HepG2 (cell line): Measurements from ENCODE around the gene KRTAP10-11. TPM values are rescaled to one million over a fixed set of nuclear protein-coding genes. Genes with fewer than 3 reads are reported as not detected.
"Not testable (repeated sequence)": the region's sequence is repeated elsewhere in the genome, so short reads cannot be mapped to it uniquely, and the experiment has no call there.

Source experiments
- ATAC-seq: fragments of 200-7000 bp; cut with Tn5 transposase; 3 replicates; pipeline ENCODE4 v1.9.1; 2020; ENCODE audit warnings: mild to moderate bottlenecking, moderate library complexity
- BruUV-seq: library from RNA; stranded (reverse); fragments of 400-500 nt; replicated peaks from 2 replicates; lab custom pipeline; 2021; lab: Mats Ljungman, UMichigan
- CTCF ChIA-PET: fragments of 300-600 bp; formaldehyde crosslinking; extraction: SDS; loops from one replicate; lab custom pipeline; 2021; ENCODE audit warnings: low total read pairs, inconsistent platforms, low intra/inter-chr PET ratio; lab: Yijun Ruan, JAX
- POLR2A ChIA-PET: fragments of 350-600 bp; sonication (Branson Sonifier 250); formaldehyde crosslinking; loops from one replicate; lab custom pipeline; 2020; ENCODE audit warnings: antibody characterized with exemption, inconsistent platforms; lab: Yijun Ruan, JAX
- DNase-seq: peaks from one replicate; pipeline ENCODE4 v3.0.0-alpha.2; 2015; ENCODE audit warnings: low spot score
- FAIRE-seq: peaks from 3 replicates; lab custom pipeline; 2011; peaks lifted over from hg19 to GRCh38; lab: Jason Lieb, UNC
- H2AFZ ChIP-seq: one replicate; pipeline ENCODE4 v1.6.1; 2011; ENCODE audit warnings: low read length, inconsistent platforms
- H3K27ac ChIP-seq: fragments of 300-600 bp; 3 replicates; pipeline ENCODE4 v1.8.0; 2011; ENCODE audit warnings: mixed run types, mild to moderate bottlenecking, mixed read lengths, low read length, inconsistent platforms; ENCODE audit not compliant: insufficient read depth; ENCODE audit errors: extremely low read length
- H3K27me3 ChIP-seq, 2 experiments: fragments of 200-600 bp in 1 of 2; 2 replicates in 1 of 2; 3 replicates in 1 of 2; pipeline versions ENCODE4 v1.6.0 to v1.8.0; 2011; ENCODE audit warnings: low read length in 2 of 2, mild to moderate bottlenecking in 2 of 2, moderate library complexity in 2 of 2, inconsistent platforms in 1 of 2; ENCODE audit not compliant: insufficient read depth in 2 of 2, control insufficient read depth in 1 of 2
- H3K36me3 ChIP-seq, 2 experiments: fragments of 200-600 bp in 1 of 2; replicated peaks in 1 of 2; 2 replicates in 1 of 2; 3 replicates in 1 of 2; pipeline versions ENCODE4 v1.5.1 to v1.8.0; 2011; ENCODE audit warnings: low read length in 2 of 2, inconsistent platforms in 1 of 2; ENCODE audit not compliant: insufficient read depth in 2 of 2, control insufficient read depth in 1 of 2
- H3K4me1 ChIP-seq: 2 replicates; pipeline ENCODE4 v1.5.1; 2012; ENCODE audit warnings: low read length, inconsistent platforms; ENCODE audit not compliant: insufficient read depth
- H3K4me2 ChIP-seq: 2 replicates; pipeline ENCODE4 v1.6.0; 2011; ENCODE audit warnings: low read depth, low read length, inconsistent platforms
- H3K4me3 ChIP-seq, 3 experiments: fragments of 200-600 bp in 1 of 3; sonication (generic), shearing (Covaris generic) in 1 of 3; replicated peaks in 1 of 3; 2 replicates each; pipeline ENCODE4 v1.5.1; 2011 to 2016; ENCODE audit warnings: low read length in 3 of 3, inconsistent platforms in 2 of 3, low read depth in 2 of 3, mild to moderate bottlenecking in 2 of 3, control low read depth in 1 of 3, mixed read lengths in 1 of 3; ENCODE audit not compliant: insufficient read depth in 1 of 3
- H3K79me2 ChIP-seq: one replicate; pipeline ENCODE4 v1.6.1; 2011; ENCODE audit warnings: low read length, inconsistent platforms; ENCODE audit not compliant: insufficient read depth
- H3K9ac ChIP-seq: 2 replicates; pipeline ENCODE4 v1.6.0; 2011; ENCODE audit warnings: mild to moderate bottlenecking, low read depth, low read length, inconsistent platforms; ENCODE audit not compliant: insufficient read depth
- H3K9me3 ChIP-seq: 2 replicates; pipeline ENCODE4 v1.5.1; 2012; ENCODE audit warnings: mild to moderate bottlenecking, low read length
- H4K20me1 ChIP-seq: 2 replicates; pipeline ENCODE4 v1.6.0; 2011; ENCODE audit warnings: inconsistent platforms, mild to moderate bottlenecking, low read length, moderate library complexity; ENCODE audit not compliant: insufficient read depth
- AGO2 ChIP-seq: fragments of 200-400 bp; formaldehyde crosslinking; optimal IDR thresholded peaks from 2 replicates; pipeline ENCODE3; 2017; ENCODE audit warnings: mild to moderate bottlenecking, low read depth, low read length, moderate library complexity
- ARNT ChIP-seq: fragments of 450-650 bp; IDR thresholded peaks from 2 replicates; pipeline ENCODE4 v1.6.1; 2017
- CEBPG ChIP-seq: IDR thresholded peaks from 2 replicates; pipeline ENCODE4 v1.6.1; 2016
- CHD4 ChIP-seq: fragments of 200-600 bp; sonication (generic); IDR thresholded peaks from 2 replicates; pipeline ENCODE4 v1.7.0; 2017; ENCODE audit warnings: mild to moderate bottlenecking, low read length, borderline replicate concordance
- ELF3 ChIP-seq: IDR thresholded peaks from 2 replicates; pipeline ENCODE4 v1.6.1; 2016; ENCODE audit warnings: missing genetic modification reagents, missing compliant biosample characterization
- KDM5B ChIP-seq: sonication (generic); formaldehyde crosslinking; IDR thresholded peaks from 2 replicates; pipeline ENCODE4 v1.4.0; 2020; ENCODE audit warnings: missing genetic modification reagents, mild to moderate bottlenecking, borderline replicate concordance
- KLF12 ChIP-seq: sonication (generic); formaldehyde crosslinking; IDR thresholded peaks from 2 replicates; pipeline ENCODE4 v1.4.0; 2020; ENCODE audit warnings: missing genetic modification reagents, borderline replicate concordance
- MED13 ChIP-seq: sonication (generic); formaldehyde crosslinking; IDR thresholded peaks from 2 replicates; pipeline ENCODE4 v1.5.0; 2020; ENCODE audit warnings: missing genetic modification reagents
- PCBP1 ChIP-seq: fragments of 200-400 bp; formaldehyde crosslinking; IDR thresholded peaks from 2 replicates; pipeline ENCODE4 v1.6.1; 2017; ENCODE audit warnings: mild to moderate bottlenecking, low read depth, low read length, borderline replicate concordance
- REPIN1 ChIP-seq: sonication (generic); formaldehyde crosslinking; IDR thresholded peaks from 2 replicates; pipeline ENCODE4 v1.8.0; 2022; ENCODE audit warnings: missing genetic modification reagents, low read depth, mild to moderate bottlenecking, borderline replicate concordance
- STAT5B ChIP-seq: sonication (generic); formaldehyde crosslinking; IDR thresholded peaks from 2 replicates; pipeline ENCODE4 v1.4.0; 2020; ENCODE audit warnings: missing genetic modification reagents
- SYNCRIP ChIP-seq: fragments of 200-400 bp; formaldehyde crosslinking; IDR thresholded peaks from 2 replicates; pipeline ENCODE4 v1.6.1; 2018; ENCODE audit warnings: mild to moderate bottlenecking, low read depth, low read length; ENCODE audit not compliant: insufficient read depth
- THAP8 ChIP-seq: sonication (generic); formaldehyde crosslinking; IDR thresholded peaks from 2 replicates; pipeline ENCODE4 v1.5.1; 2020; ENCODE audit warnings: missing genetic modification reagents, mild to moderate bottlenecking, borderline replicate concordance
- TIGD3 ChIP-seq: sonication (generic); formaldehyde crosslinking; IDR thresholded peaks from 2 replicates; pipeline ENCODE4 v1.5.1; 2020; ENCODE audit warnings: mild to moderate bottlenecking, missing genetic modification reagents, borderline replicate concordance
- ZNF207 ChIP-seq: fragments of 450-650 bp; IDR thresholded peaks from 2 replicates; pipeline ENCODE4 v1.6.1; 2016; ENCODE audit warnings: antibody characterized with exemption, borderline replicate concordance
- ZNF333 ChIP-seq: sonication (generic); formaldehyde crosslinking; IDR thresholded peaks from 2 replicates; pipeline ENCODE4 v1.4.0; 2020; ENCODE audit warnings: mild to moderate bottlenecking, missing genetic modification reagents, borderline replicate concordance
- ZNF747 ChIP-seq: sonication (generic); formaldehyde crosslinking; IDR thresholded peaks from 2 replicates; pipeline ENCODE4 v1.8.1; 2023; ENCODE audit warnings: missing genetic modification reagents, mild to moderate bottlenecking, borderline replicate concordance
- ZNF772 ChIP-seq: sonication (generic); formaldehyde crosslinking; IDR thresholded peaks from 2 replicates; pipeline ENCODE4 v1.5.0; 2020; ENCODE audit warnings: mild to moderate bottlenecking, missing genetic modification reagents
- WGBS: methylation state at CpG from one replicate; pipeline ENCODE4 v1.1.6; 2017; ENCODE audit warnings: low lambda C conversion rate; 5-methylcytosine and 5-hydroxymethylcytosine counted together
- in situ Hi-C: cut with HindIII; loops from 2 replicates; pipeline ENCODE4 v1.10.0; 2017; ENCODE audit warnings: low pct_unique_long_range_greater_than_20kb; ENCODE audit not compliant: extremely low pct_ligation_motif_present
- intact Hi-C: fragments of 100-400 bp; cut with micrococcal nuclease; formaldehyde crosslinking; loops from one replicate; pipeline ENCODE4 v1.10.0; 2022; ENCODE audit not compliant: unreplicated experiment
- polyA plus RNA-seq, 8 experiments: library from polyadenylated mRNA; depleted of rRNA in 3 of 8; stranded (reverse) in 7 of 8; unstranded in 1 of 8; fragments of >200 nt; fragmentation: Illumina TruSeq in 4 of 8; extraction: Trizol in 4 of 8; gene quantifications; 2 replicates each; pipeline versions ENCODE4 v1.2.1 to v1.2.3, GENCODE V29; 2011 to 2016; ENCODE audit warnings: low read depth in 4 of 8, missing spikeins in 1 of 8, mixed read lengths in 1 of 8; ENCODE audit not compliant: insufficient read depth in 1 of 8
- total RNA-seq, 5 experiments: library from RNA; depleted of rRNA; stranded (reverse); fragments of >200 nt; fragmentation: Illumina TruSeq; extraction: Trizol; gene quantifications; 2 replicates each; pipeline ENCODE4 v1.2.3, GENCODE V29; 2016; ENCODE audit warnings: low read depth in 1 of 5

The KRTAP10-11 gene
- total and polyA plus RNA-seq, 2 of the 13 experiments (the other 11 are each of a cell fraction or from before 2014, with no cell fraction given) = not detected

- FAIRE-seq = no peak
- H4K20me1 ChIP-seq = no peaks in the 10 kb centered on the region
- ChIA-PET POLR2A (no interaction called here), CTCF (no interaction called here)
- DNase-seq = no peak
- no peaks in the 10 kb centered on the region for H3K4me1 ChIP-seq
- H3K9ac ChIP-seq = no peak overlapping the region
- no peak for ATAC-seq
- H3K27me3 ChIP-seq = peaks cover 1 to 2% of the 10 kb centered on the region in 2 experiments; a peak in 3 of 5 replicates
- H3K27ac ChIP-seq = no peak overlapping the region
- H3K79me2 ChIP-seq = no peaks in the 10 kb centered on the region
- in situ Hi-C loops = no loop called here
- no TSS peak for BruUV-seq
- H2AFZ ChIP-seq = no peak overlapping the region
- no peak for TF ChIP-seq KLF12
- no peak for TF ChIP-seq AGO2
- TF ChIP-seq TIGD3 = no peak
- no peak for TF ChIP-seq ZNF747 (CRISPR knock-in tag)
- no peak for TF ChIP-seq ZNF207
- no peak for TF ChIP-seq KDM5B (CRISPR knock-in tag)
- TF ChIP-seq THAP8 (CRISPR knock-in tag) = no peak
- TF ChIP-seq PCBP1 = no peak
- TF ChIP-seq CEBPG (CRISPR knock-in tag) = no peak
- TF ChIP-seq ZNF772 (CRISPR knock-in tag) = no peak
- TF ChIP-seq SYNCRIP = no peak
- TF ChIP-seq MED13 (CRISPR knock-in tag) = no peak
- TF ChIP-seq ZNF333 (CRISPR knock-in tag) = no peak
- no peak for TF ChIP-seq CHD4
- no peak for TF ChIP-seq STAT5B (CRISPR knock-in tag)
- no peak for TF ChIP-seq REPIN1
- no peak for TF ChIP-seq ELF3 (CRISPR knock-in tag)
- no peak for TF ChIP-seq ARNT
- TF ChIP-seq, all 625 proteins: peak for 0
- H3K36me3 ChIP-seq = no peaks in the 10 kb centered on the region
- H3K9me3 ChIP-seq = peaks cover 24% of the 10 kb centered on the region; the same call in 1 of the 2 replicates
- intact Hi-C loops = no loop called here
- no peak overlapping the region for H3K4me3 ChIP-seq
- no peak overlapping the region for H3K4me2 ChIP-seq
These were observed 37.0 kb upstream of the KRTAP10-11 start for GRCh38 chr21:44609193-44609592.

GRCh38 chr21:44610157-44610843 lies 35.9 kb upstream of the KRTAP10-11 start:
- H3K36me3 ChIP-seq, H3K9ac ChIP-seq, ATAC-seq, H3K4me2 ChIP-seq, H4K20me1 ChIP-seq, H3K4me3 ChIP-seq, intact Hi-C loops, H3K27ac ChIP-seq, H2AFZ ChIP-seq, BruUV-seq, DNase-seq, CTCF ChIA-PET, FAIRE-seq, in situ Hi-C loops, H3K4me1 ChIP-seq, H3K79me2 ChIP-seq, POLR2A ChIA-PET: not testable (repeated sequence)
- Histone ChIP-seq H3K27me3 (peaks cover 1 to 13% of the 10 kb centered on the region in 2 experiments; a peak in 3 of 5 replicates), H3K9me3 (peaks cover 24% of the 10 kb centered on the region; the same call in 1 of the 2 replicates)
- WGBS = 65% methylated on average over 7 of the region's 7 CpGs
